IMR-90 (cell line): ENCODE results near the gene COX17. TPM values are rescaled to one million over a fixed set of nuclear protein-coding genes. Genes with fewer than 3 reads are reported as not detected.

Experiments used
- ATAC-seq: fragments of 200-7000 bp; cut with Tn5 transposase; 2 replicates; pipeline ENCODE4 v1.9.1; 2020; ENCODE audit warnings: low read depth, mild to moderate bottlenecking, moderate library complexity
- BruUV-seq: library from RNA; stranded (reverse); fragments of 400-500 nt; replicated peaks from 2 replicates; lab custom pipeline; 2021; lab: Mats Ljungman, UMichigan
- CTCF ChIA-PET: fragments of 300-600 bp; formaldehyde crosslinking; extraction: SDS; loops from one replicate; lab custom pipeline; 2021; ENCODE audit warnings: antibody characterized with exemption; lab: Yijun Ruan, JAX
- POLR2A ChIA-PET: fragments of 300-600 bp; sonication (Branson Sonifier 250); formaldehyde crosslinking; loops from one replicate; lab custom pipeline; 2022; ENCODE audit warnings: antibody characterized with exemption; ENCODE audit not compliant: unreplicated experiment; lab: Charles Lee
- DNase-seq: peaks from one replicate; pipeline ENCODE4 v3.0.0; 2013
- H2AFZ ChIP-seq: replicated peaks from 2 replicates; pipeline ENCODE3; 2013; ENCODE audit warnings: low read length, mild to moderate bottlenecking; ENCODE audit not compliant: poor library complexity
- H2AK5ac ChIP-seq: 2 replicates; pipeline ENCODE4 v1.6.1; 2013; ENCODE audit warnings: low read depth, low read length, inconsistent platforms
- H2AK9ac ChIP-seq: replicated peaks from 2 replicates; pipeline ENCODE3; 2013; ENCODE audit warnings: mild to moderate bottlenecking, low read depth, low read length, moderate library complexity; ENCODE audit not compliant: poor library complexity
- H2BK120ac ChIP-seq: 2 replicates; pipeline ENCODE4 v1.6.1; 2013; ENCODE audit warnings: low read depth, low read length, inconsistent platforms
- H2BK15ac ChIP-seq: 3 replicates; pipeline ENCODE4 v1.6.1; 2013; ENCODE audit warnings: low read depth, low read length, inconsistent platforms
- H2BK20ac ChIP-seq: 2 replicates; pipeline ENCODE4 v1.6.1; 2013; ENCODE audit warnings: low read depth, mild to moderate bottlenecking, inconsistent platforms, low read length, moderate library complexity
- H2BK5ac ChIP-seq: 2 replicates; pipeline ENCODE4 v1.6.1; 2013; ENCODE audit warnings: mild to moderate bottlenecking, low read depth, low read length, inconsistent platforms; ENCODE audit not compliant: poor library complexity, severe bottlenecking
- H3K14ac ChIP-seq: replicated peaks from 2 replicates; pipeline ENCODE4 v1.6.1; 2013; ENCODE audit warnings: low read depth, low read length, inconsistent platforms
- H3K18ac ChIP-seq: 2 replicates; pipeline ENCODE4 v1.6.1; 2013; ENCODE audit warnings: low read depth, low read length, control low read depth
- H3K23ac ChIP-seq: 2 replicates; pipeline ENCODE4 v1.6.1; 2013; ENCODE audit warnings: low read depth, low read length, inconsistent platforms
- H3K27ac ChIP-seq: 2 replicates; pipeline ENCODE4 v1.5.1; 2013; ENCODE audit warnings: mild to moderate bottlenecking, control low read depth, low read length; ENCODE audit not compliant: insufficient read depth
- H3K27me3 ChIP-seq: 2 replicates; pipeline ENCODE4 v1.6.1; 2013; ENCODE audit warnings: low read length; ENCODE audit not compliant: control insufficient read depth, insufficient read depth
- H3K36me3 ChIP-seq: 2 replicates; pipeline ENCODE4 v1.6.1; 2013; ENCODE audit warnings: low read length, mixed read lengths; ENCODE audit not compliant: control insufficient read depth, insufficient read depth
- H3K4ac ChIP-seq: 2 replicates; pipeline ENCODE4 v1.6.1; 2013; ENCODE audit warnings: low read depth, low read length, inconsistent platforms
- H3K4me1 ChIP-seq: 2 replicates; pipeline ENCODE4 v1.6.1; 2013; ENCODE audit warnings: low read length, mixed read lengths; ENCODE audit not compliant: control insufficient read depth, insufficient read depth
- H3K4me2 ChIP-seq: 2 replicates; pipeline ENCODE4 v1.6.1; 2013; ENCODE audit warnings: low read depth, mild to moderate bottlenecking, control low read depth, low read length, moderate library complexity
- H3K4me3 ChIP-seq: 2 replicates; pipeline ENCODE4 v1.5.1; 2013; ENCODE audit warnings: low read depth, mild to moderate bottlenecking, control low read depth, low read length, moderate library complexity; ENCODE audit not compliant: insufficient read depth
- H3K56ac ChIP-seq: 2 replicates; pipeline ENCODE4 v1.6.1; 2013; ENCODE audit warnings: low read length, inconsistent platforms; ENCODE audit not compliant: insufficient read depth; ENCODE audit errors: extremely low read depth
- H3K79me1 ChIP-seq, 2 experiments: 2 replicates each; pipeline ENCODE4 v1.6.1; 2013; ENCODE audit warnings: low read length in 2 of 2, inconsistent platforms in 1 of 2, low read depth in 1 of 2
- H3K9ac ChIP-seq: 2 replicates; pipeline ENCODE4 v1.6.1; 2013; ENCODE audit warnings: low read depth, low read length, control low read depth
- H3K9me1 ChIP-seq: 2 replicates; pipeline ENCODE4 v1.6.1; 2013; ENCODE audit warnings: low read length, inconsistent platforms; ENCODE audit not compliant: insufficient read depth
- H3K9me3 ChIP-seq: 2 replicates; pipeline ENCODE4 v1.6.1; 2013; ENCODE audit warnings: low read length; ENCODE audit not compliant: control insufficient read depth, insufficient read depth
- H4K20me1 ChIP-seq: 2 replicates; pipeline ENCODE4 v1.6.1; 2013; ENCODE audit warnings: low read length, inconsistent platforms; ENCODE audit not compliant: insufficient read depth
- H4K5ac ChIP-seq: 2 replicates; pipeline ENCODE4 v1.6.1; 2013; ENCODE audit warnings: mild to moderate bottlenecking, low read depth, low read length, control low read depth
- H4K8ac ChIP-seq, 2 experiments: 2 replicates each; pipeline ENCODE4 v1.6.1; 2013; ENCODE audit warnings: low read depth in 2 of 2, low read length in 2 of 2, control low read depth in 1 of 2, inconsistent platforms in 1 of 2
- H4K91ac ChIP-seq: 2 replicates; pipeline ENCODE4 v1.6.1; 2013; ENCODE audit warnings: low read depth, low read length, inconsistent platforms; ENCODE audit not compliant: insufficient read depth
- BHLHE40 ChIP-seq: fragments of 150-350 bp; IDR thresholded peaks from 2 replicates; pipeline ENCODE4 v1.6.1; 2016; ENCODE audit warnings: mild to moderate bottlenecking, low read depth, low read length
- CEBPB ChIP-seq: IDR thresholded peaks from 2 replicates; pipeline ENCODE4 v1.6.1; 2012; ENCODE audit warnings: low read depth, low read length, improper control_type of control experiment
- FOS ChIP-seq: fragments of 150-350 bp; IDR thresholded peaks from 2 replicates; pipeline ENCODE4 v1.6.1; 2016; ENCODE audit warnings: low read depth, low read length
- MAZ ChIP-seq: IDR thresholded peaks from 2 replicates; pipeline ENCODE4 v1.6.1; 2012; ENCODE audit warnings: low read depth, mild to moderate bottlenecking, low read length, improper control_type of control experiment, moderate library complexity, borderline replicate concordance
- POLR2A ChIP-seq: IDR thresholded peaks from 2 replicates; pipeline ENCODE4 v1.6.1; 2012; ENCODE audit warnings: mild to moderate bottlenecking, low read depth, low read length
- RAD21 ChIP-seq: IDR thresholded peaks from 2 replicates; pipeline ENCODE4 v1.6.1; 2012; ENCODE audit warnings: low read length, improper control_type of control experiment
- RCOR1 ChIP-seq: IDR thresholded peaks from 2 replicates; pipeline ENCODE4 v1.6.1; 2012; ENCODE audit warnings: mild to moderate bottlenecking, low read length, improper control_type of control experiment; ENCODE audit not compliant: insufficient replicate concordance
- WGBS, 2 experiments: methylation state at CpG; one replicate each; pipeline versions ENCODE4 v1.1.5 to v1.1.7; 2013; ENCODE audit warnings: missing lambda C conversion rate in 2 of 2; ENCODE audit not compliant: insufficient read length in 1 of 2; ENCODE audit errors: extremely low coverage in 2 of 2; 5-methylcytosine and 5-hydroxymethylcytosine counted together
- dilution Hi-C: fragments of 300-500 bp; cut with HindIII; formaldehyde crosslinking; loops from one replicate; pipeline ENCODE4 v1.14.3; 2018; ENCODE audit warnings: low sequenced_read_pairs; ENCODE audit not compliant: unreplicated experiment
- in situ Hi-C: fragments of 300-500 bp; cut with MboI; formaldehyde crosslinking; loops from 3 replicates; pipeline ENCODE4 v1.14.3; 2019; ENCODE audit warnings: low sequenced_read_pairs, inconsistent platforms, mixed read lengths
- intact Hi-C: fragments of 100-400 bp; cut with micrococcal nuclease; formaldehyde crosslinking; loops from 2 replicates; pipeline ENCODE4 v1.10.0; 2022
- polyA plus RNA-seq, 3 experiments: library from polyadenylated mRNA; depleted of rRNA; stranded (reverse); fragments of >200 nt; gene quantifications; 2 replicates each; pipeline ENCODE4 v1.2.3, GENCODE V29; 2012; ENCODE audit warnings: low replicate concordance in 1 of 3
- total RNA-seq: library from RNA; depleted of rRNA; stranded (reverse); fragments of >200 nt; gene quantifications from 2 replicates; pipeline ENCODE4 v1.2.3, GENCODE V29; 2012

Gene COX17
- total and polyA plus RNA-seq, 2 of the 4 experiments (the other 2 are of a cell fraction), result 2.0 to 24.5 TPM

GRCh38 chr3:119658994-119659393 is 18.2 kb downstream of the COX17 start:
- H4K91ac ChIP-seq, result no peak overlapping the region
- peaks cover 2% of the 10 kb centered on the region; the same call in 1 of the 2 replicates for H3K4me1 ChIP-seq
- no peak overlapping the region for H3K56ac ChIP-seq
- DNase-seq, result no peak
- BruUV-seq, result no TSS peak
- no peak overlapping the region for H4K8ac ChIP-seq
- H3K36me3 ChIP-seq, result no peaks in the 10 kb centered on the region
- H3K4me2 ChIP-seq, result no peak overlapping the region
- no peak overlapping the region for H3K4ac ChIP-seq
- 0 out of 2 replicates have a peak, but pooled peaks cover 2% of the 10 kb centered on the region for H3K9me3 ChIP-seq
- ATAC-seq, result no peak
- CTCF ChIA-PET, result interaction anchor here (0.6 kb wide), 1 partner anchor 49 kb away, joined by 6 read pairs; no protein-coding TSS in a partner anchor
- no peak overlapping the region for H2AFZ ChIP-seq
- peaks cover 8% of the 10 kb centered on the region for H3K27me3 ChIP-seq
- H2AK9ac ChIP-seq, result no peak overlapping the region
- no peaks in the 10 kb centered on the region for H4K20me1 ChIP-seq
- no peak overlapping the region for H3K4me3 ChIP-seq
- no peaks in the 10 kb centered on the region for H3K79me1 ChIP-seq
- H2BK120ac ChIP-seq, result no peak overlapping the region
- no peak overlapping the region for H2AK5ac ChIP-seq
- no peaks in the 10 kb centered on the region for H3K9me1 ChIP-seq
- no peak overlapping the region for H2BK5ac ChIP-seq
- H3K23ac ChIP-seq, result no peak overlapping the region
- intact Hi-C loops, result no loop called here
- no peak overlapping the region for H4K5ac ChIP-seq
- dilution Hi-C loops, result no loop called here
- H3K14ac ChIP-seq, result no peak overlapping the region
- H2BK15ac ChIP-seq, result no peak overlapping the region
- no CpG with 5 or more reads among the region's 2 CpGs for WGBS, 2 experiments
- no peak overlapping the region for H3K27ac ChIP-seq
- TF ChIP-seq RAD21 (no peak), RCOR1 (no peak), BHLHE40 (no peak), CEBPB (no peak), MAZ (no peak), FOS (no peak), POLR2A (no peak)
- H3K18ac ChIP-seq, result no peak overlapping the region
- H3K9ac ChIP-seq, result no peak overlapping the region
- in situ Hi-C loops, result no loop called here
- H2BK20ac ChIP-seq, result no peak overlapping the region
- POLR2A ChIA-PET, result no interaction called here
